Nephron progenitor cell (in vitro differentiated cells): ENCODE data around the gene CRADD.

Source experiments
- DNase-seq: peaks from one replicate; pipeline ENCODE4 v3.0.0; 2021
- H3K27ac Mint-ChIP-seq: 2 replicates; pipeline ENCODE4 v1.8.0; 2021; ENCODE audit warnings: mild to moderate bottlenecking, moderate library complexity, mixed read lengths
- H3K27me3 Mint-ChIP-seq: 2 replicates; pipeline ENCODE4 v1.8.0; 2021; ENCODE audit warnings: mild to moderate bottlenecking, low read depth, mixed read lengths; ENCODE audit not compliant: poor library complexity
- H3K36me3 Mint-ChIP-seq: 2 replicates; pipeline ENCODE4 v1.8.0; 2021; ENCODE audit warnings: low read depth, mixed read lengths
- H3K4me1 Mint-ChIP-seq: 2 replicates; pipeline ENCODE4 v1.8.0; 2021; ENCODE audit warnings: mixed read lengths
- H3K4me3 Mint-ChIP-seq: 2 replicates; pipeline ENCODE4 v1.8.0; 2021; ENCODE audit warnings: mild to moderate bottlenecking, moderate library complexity, mixed read lengths
- H3K9me3 Mint-ChIP-seq: 2 replicates; pipeline ENCODE4 v1.8.0; 2021; ENCODE audit warnings: mild to moderate bottlenecking, moderate library complexity, mixed read lengths
- TF ChIP-seq, protein P1 (sequence below): fragments of 200-600 bp; sonication (generic); IDR thresholded peaks from 2 replicates; pipeline ENCODE4 v1.5.0; 2021; ENCODE audit warnings: antibody characterized with exemption

Gene CRADD

DNA sequence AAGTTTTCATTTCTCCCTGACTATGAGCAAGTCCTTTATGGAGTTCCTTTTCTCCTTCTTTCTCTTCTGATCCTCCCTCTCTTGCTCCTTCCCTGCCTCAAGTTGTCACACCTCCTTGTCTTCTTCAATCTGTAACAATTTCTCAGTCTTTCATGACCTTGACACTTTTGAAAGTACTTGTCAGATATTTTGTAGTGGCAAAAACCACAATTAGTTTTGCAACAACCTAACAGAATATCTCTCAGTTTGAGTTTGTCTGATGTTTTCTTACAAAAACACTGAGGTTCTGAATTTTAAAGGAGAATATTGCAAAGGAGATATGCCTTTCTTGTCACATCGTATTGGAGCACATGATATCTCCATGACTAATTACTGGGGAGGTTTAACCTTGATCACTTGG lies 4.1 kb upstream of the CRADD start:
- H3K4me3 Mint-ChIP-seq = no peak overlapping the region
- peaks cover 13% of the 10 kb centered on the region for H3K9me3 Mint-ChIP-seq
- TF ChIP-seq, protein P1, sequence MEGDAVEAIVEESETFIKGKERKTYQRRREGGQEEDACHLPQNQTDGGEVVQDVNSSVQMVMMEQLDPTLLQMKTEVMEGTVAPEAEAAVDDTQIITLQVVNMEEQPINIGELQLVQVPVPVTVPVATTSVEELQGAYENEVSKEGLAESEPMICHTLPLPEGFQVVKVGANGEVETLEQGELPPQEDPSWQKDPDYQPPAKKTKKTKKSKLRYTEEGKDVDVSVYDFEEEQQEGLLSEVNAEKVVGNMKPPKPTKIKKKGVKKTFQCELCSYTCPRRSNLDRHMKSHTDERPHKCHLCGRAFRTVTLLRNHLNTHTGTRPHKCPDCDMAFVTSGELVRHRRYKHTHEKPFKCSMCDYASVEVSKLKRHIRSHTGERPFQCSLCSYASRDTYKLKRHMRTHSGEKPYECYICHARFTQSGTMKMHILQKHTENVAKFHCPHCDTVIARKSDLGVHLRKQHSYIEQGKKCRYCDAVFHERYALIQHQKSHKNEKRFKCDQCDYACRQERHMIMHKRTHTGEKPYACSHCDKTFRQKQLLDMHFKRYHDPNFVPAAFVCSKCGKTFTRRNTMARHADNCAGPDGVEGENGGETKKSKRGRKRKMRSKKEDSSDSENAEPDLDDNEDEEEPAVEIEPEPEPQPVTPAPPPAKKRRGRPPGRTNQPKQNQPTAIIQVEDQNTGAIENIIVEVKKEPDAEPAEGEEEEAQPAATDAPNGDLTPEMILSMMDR = no peak
- DNase-seq = no peak
- H3K4me1 Mint-ChIP-seq = peaks cover 14% of the 10 kb centered on the region
- H3K36me3 Mint-ChIP-seq = peaks cover 12% of the 10 kb centered on the region
- peaks cover 10% of the 10 kb centered on the region for H3K27me3 Mint-ChIP-seq
- H3K27ac Mint-ChIP-seq = no peak overlapping the region

DNA sequence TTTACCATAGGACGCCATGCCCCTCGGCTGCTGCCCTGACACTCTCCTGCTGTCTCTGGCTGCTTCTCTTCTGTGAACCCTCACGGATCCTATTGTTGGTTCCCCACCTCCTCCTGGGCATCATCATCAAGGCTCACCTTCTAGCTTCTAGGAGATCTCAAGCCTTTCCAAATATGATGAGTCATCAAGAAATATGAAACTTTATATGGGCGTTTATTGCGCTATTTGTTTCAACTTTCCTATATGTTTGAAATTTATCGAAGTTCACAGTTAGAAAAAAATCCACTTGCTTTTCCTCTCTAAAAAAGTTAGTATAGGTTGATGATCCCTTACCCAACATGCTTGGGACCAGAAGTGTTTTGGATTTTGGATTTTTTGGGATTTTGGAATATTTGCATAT lies 2.8 kb upstream of the CRADD start:
- H3K36me3 Mint-ChIP-seq = peaks cover under 1% of the 10 kb centered on the region
- H3K9me3 Mint-ChIP-seq = peaks cover 1% of the 10 kb centered on the region
- no peak overlapping the region for H3K27ac Mint-ChIP-seq
- H3K27me3 Mint-ChIP-seq = peaks cover 10% of the 10 kb centered on the region
- H3K4me1 Mint-ChIP-seq = peaks cover 27% of the 10 kb centered on the region
- TF ChIP-seq, protein P1 = no peak
- no peak overlapping the region for H3K4me3 Mint-ChIP-seq
- no peak for DNase-seq

DNA sequence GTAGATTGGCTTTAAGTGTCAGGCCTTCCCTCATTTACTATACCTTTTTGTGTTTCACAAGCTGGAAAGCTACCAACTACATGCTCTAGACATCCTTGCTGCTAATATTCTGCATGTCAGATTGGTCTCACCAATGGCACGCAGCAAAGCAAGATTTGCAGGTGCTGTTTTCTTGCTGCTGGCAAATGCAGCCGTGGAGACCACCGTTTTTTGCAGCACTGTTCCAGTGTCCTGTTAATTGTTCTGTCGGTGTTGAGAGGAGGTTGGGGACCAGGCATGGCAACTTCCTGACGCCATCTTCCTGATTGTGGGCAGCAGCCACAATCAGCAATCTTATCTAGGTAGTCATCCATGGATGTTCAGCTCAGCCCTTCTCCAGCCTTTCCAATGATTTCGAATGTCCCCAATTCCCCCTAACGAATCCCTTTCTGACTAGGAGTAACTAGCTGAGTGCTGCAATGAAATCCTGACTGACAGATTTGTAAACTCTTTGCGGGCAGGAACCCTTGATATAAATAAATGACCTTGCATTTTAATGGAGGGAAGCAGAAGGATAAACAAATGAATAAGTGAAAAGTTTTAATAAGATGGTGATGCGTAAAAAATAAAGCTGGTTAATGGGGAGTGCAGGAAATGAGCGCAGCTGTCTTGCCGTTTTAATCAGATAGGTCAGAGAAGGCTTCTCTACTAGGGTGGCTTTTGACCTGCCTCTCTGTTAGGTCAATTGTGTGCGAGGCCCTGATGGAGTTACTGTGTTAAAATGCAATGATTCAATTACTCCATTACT lies 574 bp upstream of the CRADD start:
- Mint-ChIP-seq H3K9me3 (no peaks in the 10 kb centered on the region), H3K27ac (peak overlapping the region; percentile 100), H3K4me3 (peak overlapping the region; percentile 94), H3K27me3 (peaks cover 9% of the 10 kb centered on the region), H3K4me1 (peaks cover 36% of the 10 kb centered on the region), H3K36me3 (no peaks in the 10 kb centered on the region)
- TF ChIP-seq, protein P1 = no peak
- no peak for DNase-seq

DNA sequence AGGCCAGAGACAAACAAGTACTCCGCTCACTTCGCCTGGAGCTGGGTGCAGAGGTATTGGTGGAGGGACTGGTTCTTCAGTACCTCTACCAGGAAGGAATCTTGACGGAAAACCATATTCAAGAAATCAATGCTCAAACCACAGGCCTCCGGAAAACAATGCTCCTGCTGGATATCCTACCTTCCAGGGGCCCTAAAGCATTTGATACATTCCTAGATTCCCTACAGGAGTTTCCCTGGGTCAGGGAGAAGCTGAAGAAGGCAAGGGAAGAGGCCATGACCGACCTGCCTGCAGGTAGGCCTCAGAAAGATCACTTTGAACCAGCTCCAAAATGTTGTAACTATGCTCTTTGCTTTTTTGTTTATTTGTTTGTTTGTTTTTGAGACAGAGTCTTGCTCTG lies 1.6 kb downstream of the CRADD start:
- TF ChIP-seq, protein P1 = no peak
- Mint-ChIP-seq H3K27me3 (peaks cover 9% of the 10 kb centered on the region), H3K9me3 (no peaks in the 10 kb centered on the region), H3K36me3 (no peaks in the 10 kb centered on the region), H3K4me3 (peak overlapping the region; percentile 94), H3K27ac (peak overlapping the region; percentile 100), H3K4me1 (peaks cover 56% of the 10 kb centered on the region)
- DNase-seq = no peak

DNA sequence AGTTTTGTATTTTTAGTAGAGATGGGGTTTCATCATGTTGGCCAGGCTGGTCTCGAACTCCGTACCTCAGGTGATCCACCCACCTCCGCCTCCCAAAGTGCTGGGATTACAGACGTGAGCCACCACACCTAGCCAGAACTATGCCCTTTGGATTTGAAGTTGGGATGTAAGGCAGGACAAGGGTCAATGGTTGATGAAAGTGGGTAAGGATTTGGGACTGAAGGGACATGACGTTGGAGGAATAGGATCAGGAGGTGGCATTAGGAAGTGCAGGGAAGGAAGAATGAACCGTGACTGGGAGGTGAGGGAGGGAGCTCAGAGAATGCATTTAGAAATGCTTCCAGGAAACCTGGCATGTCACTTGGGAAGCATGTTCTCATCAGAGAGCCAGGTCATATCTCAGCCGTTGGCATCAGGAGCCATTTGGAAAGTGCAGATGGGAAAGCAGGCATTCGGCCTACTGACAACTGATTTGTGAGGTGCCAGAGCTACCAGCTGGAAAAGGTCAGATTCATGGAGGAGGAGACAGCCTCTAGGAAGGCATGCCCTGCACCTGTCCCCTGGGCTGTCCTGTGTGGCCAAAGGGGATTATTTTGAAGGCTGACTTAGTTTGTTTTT lies 2.2 kb downstream of the CRADD start:
- no peak for DNase-seq
- peak overlapping the region; percentile 94 for H3K4me3 Mint-ChIP-seq
- H3K27ac Mint-ChIP-seq = peak overlapping the region; percentile 100
- TF ChIP-seq, protein P1 = no peak
- no peaks in the 10 kb centered on the region for H3K36me3 Mint-ChIP-seq
- peaks cover 6% of the 10 kb centered on the region for H3K27me3 Mint-ChIP-seq
- H3K9me3 Mint-ChIP-seq = no peaks in the 10 kb centered on the region
- peaks cover 57% of the 10 kb centered on the region for H3K4me1 Mint-ChIP-seq
